Urinary bladder (tissue), 4 donors: ENCODE data around the gene SKI. TPM values are rescaled to one million over a fixed set of nuclear protein-coding genes. Genes with fewer than 3 reads are reported as not detected.

Experiments used
- DNase-seq: peaks from one replicate; pipeline ENCODE4 v3.0.0-alpha.2; 2015; ENCODE audit errors: extremely low spot score
- H3K27ac ChIP-seq: one replicate; pipeline ENCODE4 v1.5.1; 2013; ENCODE audit warnings: low read depth, mild to moderate bottlenecking, moderate library complexity
- H3K36me3 ChIP-seq: one replicate; pipeline ENCODE4 v1.6.1; 2013; ENCODE audit warnings: mild to moderate bottlenecking, moderate library complexity; ENCODE audit not compliant: insufficient read depth
- H3K4me1 ChIP-seq: one replicate; pipeline ENCODE4 v1.6.1; 2013; ENCODE audit warnings: mild to moderate bottlenecking, moderate library complexity; ENCODE audit not compliant: insufficient read depth
- H3K4me3 ChIP-seq: one replicate; pipeline ENCODE4 v1.5.1; 2013; ENCODE audit warnings: low read depth, low read length
- WGBS: extraction: QIAGEN DNeasy Blood & Tissue Kit; methylation state at CpG from one replicate; pipeline ENCODE4 v1.1.7; 2013; 5-methylcytosine and 5-hydroxymethylcytosine counted together
- polyA plus RNA-seq: library from polyadenylated mRNA; stranded (reverse); fragments of 200-250 nt; gene quantifications from one replicate; pipeline ENCODE4 v1.2.3, GENCODE V29; 2013
- total RNA-seq: library from RNA; depleted of rRNA; stranded (reverse); fragments of >200 nt; gene quantifications from one replicate; pipeline ENCODE4 v1.2.3, GENCODE V29; 2014
- donor health status: healthy with polysubstance abuse.
- donor health status: healthy.

The SKI gene
- total and polyA plus RNA-seq, 2 donors = 27.8 to 60.5 TPM

- DNase-seq = no peak
- Histone ChIP-seq H3K4me3 (peak overlapping the region; percentile 1), H3K36me3 (no peaks in the 10 kb centered on the region), H3K4me1 (peaks cover 10% of the 10 kb centered on the region), H3K27ac (peak overlapping the region; percentile 69)
- WGBS = 11% methylated on average over 27 of the region's 27 CpGs
Measured at GRCh38 chr1:2233997-2234761, 6.1 kb downstream of the SKI start.

GRCh38 chr1:2234762-2235113 is 6.6 kb downstream of the SKI start:
- Histone ChIP-seq H3K36me3 (no peaks in the 10 kb centered on the region), H3K4me1 (peaks cover 10% of the 10 kb centered on the region), H3K4me3 (no peak overlapping the region), H3K27ac (peak overlapping the region; percentile 69)
- WGBS = 38% methylated on average over 4 of the region's 4 CpGs
- DNase-seq = no peak

GRCh38 chr1:2235300-2235998 is 7.3 kb downstream of the SKI start:
- WGBS = 81% methylated on average over 22 of the region's 22 CpGs
- H3K4me3 ChIP-seq = no peak overlapping the region
- peaks cover 10% of the 10 kb centered on the region for H3K4me1 ChIP-seq
- DNase-seq = no peak
- H3K27ac ChIP-seq = peak overlapping the region; percentile 40
- no peaks in the 10 kb centered on the region for H3K36me3 ChIP-seq

- WGBS = 56% methylated on average over 28 of the region's 28 CpGs
- Histone ChIP-seq H3K4me3 (no peak overlapping the region), H3K27ac (peak overlapping the region; percentile 63), H3K4me1 (peaks cover 7% of the 10 kb centered on the region), H3K36me3 (no peaks in the 10 kb centered on the region)
- DNase-seq = no peak
Measured at GRCh38 chr1:2236695-2237677, 8.9 kb downstream of the SKI start.

- no peaks in the 10 kb centered on the region for H3K36me3 ChIP-seq
- no peak for DNase-seq
- peaks cover 7% of the 10 kb centered on the region for H3K4me1 ChIP-seq
- H3K4me3 ChIP-seq = no peak overlapping the region
- 49% methylated on average over 19 of the region's 19 CpGs for WGBS
- H3K27ac ChIP-seq = peak overlapping the region; percentile 35
Measured at GRCh38 chr1:2237773-2238172, 9.7 kb downstream of the SKI start.

GRCh38 chr1:2238361-2239012 is 10.4 kb downstream of the SKI start:
- Histone ChIP-seq H3K36me3 (no peaks in the 10 kb centered on the region), H3K27ac (no peak overlapping the region), H3K4me3 (no peak overlapping the region), H3K4me1 (peaks cover 7% of the 10 kb centered on the region)
- no peak for DNase-seq
- 65% methylated on average over 25 of the region's 25 CpGs for WGBS

- H3K27ac ChIP-seq = no peak overlapping the region
- H3K36me3 ChIP-seq = no peaks in the 10 kb centered on the region
- WGBS = 81% methylated on average over 6 of the region's 6 CpGs
- DNase-seq = no peak
- peaks cover 7% of the 10 kb centered on the region for H3K4me1 ChIP-seq
- H3K4me3 ChIP-seq = no peak overlapping the region
Measured at GRCh38 chr1:2239013-2239370, 10.9 kb downstream of the SKI start.

GRCh38 chr1:2239384-2239985 is 11.4 kb downstream of the SKI start:
- Histone ChIP-seq H3K4me3 (no peak overlapping the region), H3K4me1 (peaks cover 7% of the 10 kb centered on the region), H3K27ac (no peak overlapping the region), H3K36me3 (no peaks in the 10 kb centered on the region)
- WGBS = 72% methylated on average over 30 of the region's 30 CpGs
- no peak for DNase-seq

- WGBS = 48% methylated on average over 30 of the region's 30 CpGs
- Histone ChIP-seq H3K36me3 (no peaks in the 10 kb centered on the region), H3K27ac (no peak overlapping the region), H3K4me1 (peaks cover 6% of the 10 kb centered on the region), H3K4me3 (no peak overlapping the region)
- DNase-seq = no peak
Measured at GRCh38 chr1:2240270-2241156, 12.4 kb downstream of the SKI start.

GRCh38 chr1:2241820-2242219 is 13.7 kb downstream of the SKI start:
- H3K4me3 ChIP-seq = no peak overlapping the region
- WGBS = 56% methylated on average over 13 of the region's 13 CpGs
- H3K27ac ChIP-seq = no peak overlapping the region
- peaks cover 6% of the 10 kb centered on the region for H3K4me1 ChIP-seq
- DNase-seq = no peak
- H3K36me3 ChIP-seq = no peaks in the 10 kb centered on the region

GRCh38 chr1:2242814-2243725 is 15.0 kb downstream of the SKI start:
- WGBS = 71% methylated on average over 33 of the region's 33 CpGs
- Histone ChIP-seq H3K4me1 (peaks cover 5% of the 10 kb centered on the region), H3K4me3 (no peak overlapping the region)

More at GRCh38 chr1:2242814-2243725, 15.0 kb downstream of the SKI start:
- no peak for DNase-seq
- no peak overlapping the region for H3K27ac ChIP-seq
- no peaks in the 10 kb centered on the region for H3K36me3 ChIP-seq
